GM12891 (cell line): ENCODE measurements around the gene SLC44A2.

Experiments
- POLR2A ChIP-seq: IDR thresholded peaks from 2 replicates; pipeline ENCODE4 v1.6.1; 2011; ENCODE audit warnings: low read depth, low read length, control low read depth
- POLR2AphosphoS5 ChIP-seq: IDR thresholded peaks from 2 replicates; pipeline ENCODE4 v1.6.1; 2011; ENCODE audit warnings: low read depth, low read length, control low read depth
- TAF1 ChIP-seq: IDR thresholded peaks from 2 replicates; pipeline ENCODE4 v1.6.1; 2011; ENCODE audit warnings: low read depth, low read length, control low read depth

GRCh38 chr19:10631874-10632273 is 6.5 kb downstream of the SLC44A2 start:
- TF ChIP-seq POLR2AphosphoS5 (no peak), POLR2A (no peak), TAF1 (no peak)
